ENCODE results near the gene LACTB.

LACTB gene

GRCh38 chr15:63172851-63173451 lies 51.3 kb downstream of the LACTB start:
- no peak for DNase-seq (ENCODE audit: low read depth in 2 of 2)

GRCh38 chr15:63176302-63176701 lies 54.6 kb downstream of the LACTB start:
- DNase-seq (ENCODE audit: low read depth in 2 of 2) = no peak

- no peak for DNase-seq (ENCODE audit: low read depth in 2 of 2)
Observed at GRCh38 chr15:63178034-63178433, 56.4 kb downstream of the LACTB start.

- DNase-seq (ENCODE audit: low read depth in 2 of 2) = no peak
Observed at GRCh38 chr15:63180746-63181145, 59.1 kb downstream of the LACTB start.

GRCh38 chr15:63181648-63182047 lies 60.0 kb downstream of the LACTB start:
- no peak for DNase-seq (ENCODE audit: low read depth in 2 of 2)

- DNase-seq (ENCODE audit: low read depth in 2 of 2) = no peak
Observed at GRCh38 chr15:63185206-63185605, 63.5 kb downstream of the LACTB start.

- DNase-seq (ENCODE audit: low read depth in 2 of 2) = no peak
Observed at GRCh38 chr15:63186065-63186464, 64.4 kb downstream of the LACTB start.

- no peak for DNase-seq (ENCODE audit: low read depth in 2 of 2)
Observed at GRCh38 chr15:63187589-63188226, 66.0 kb downstream of the LACTB start.

GRCh38 chr15:63188247-63188925 lies 66.7 kb downstream of the LACTB start:
- no peak for DNase-seq (ENCODE audit: low read depth in 2 of 2)

- DNase-seq (ENCODE audit: low read depth in 2 of 2) = peak; percentile 98 to 99
Observed at GRCh38 chr15:63188926-63189871, 67.5 kb downstream of the LACTB start, which contains the start of gene RAB8B. TSS of gene RAB8B (plus strand) at chr15:63189606. CDS start at chr15:63189625, 19 bp downstream.

- DNase-seq (ENCODE audit: low read depth in 2 of 2) = no peak
Observed at GRCh38 chr15:63189941-63190768, 68.5 kb downstream of the LACTB start.

- no peak for DNase-seq (ENCODE audit: low read depth in 2 of 2)
Observed at GRCh38 chr15:63190769-63191649, 69.3 kb downstream of the LACTB start.

Data from stimulated activated CD8-positive, alpha-beta memory T cell treated with anti-CD3 and anti-CD28 coated beads, Interleukin-2, amount 100 ng/mL, for 1 hour (primary cell).